Measurements from ENCODE around the gene ARHGAP26. TPM values are rescaled to one million over a fixed set of nuclear protein-coding genes. Genes with fewer than 3 reads are reported as not detected.

ARHGAP26 gene
- total RNA-seq, 1 experiment from 2014 or later: 34.5 TPM

GRCh38 chr5:143003328-143003636 lies 233.1 kb downstream of the ARHGAP26 start:
- Histone ChIP-seq H3K4me3 (replicated peaks in 1 of 2; ENCODE audit: low read depth in 1 of 2, low read length in 2 of 2) (no peak overlapping the region), H3K9me3 (ENCODE audit: control insufficient read depth in 1 of 2, insufficient read depth in 1 of 2, low read depth in 1 of 2, low read length in 2 of 2) (no peaks in the 10 kb centered on the region), H3K4me2 (ENCODE audit: low read length) (no peak overlapping the region), H3K27me3 (ENCODE audit: insufficient read depth, low read length) (no peaks in the 10 kb centered on the region), H3K36me3 (ENCODE audit: control insufficient read depth in 1 of 2, insufficient read depth in 2 of 2, low read length in 2 of 2) (no peaks in the 10 kb centered on the region), H4K20me1 (ENCODE audit: insufficient read depth) (no peaks in the 10 kb centered on the region), H2AFZ (ENCODE audit: low read depth, low read length, poor library complexity, severe bottlenecking) (no peak overlapping the region), H3K27ac (ENCODE audit: low read depth, low read length) (no peak overlapping the region), H3K79me2 (ENCODE audit: insufficient read depth, low read length) (no peaks in the 10 kb centered on the region), H3K4me1 (ENCODE audit: control insufficient read depth in 1 of 2, insufficient read depth in 2 of 2, low read length in 2 of 2) (peaks cover 6 to 9% of the 10 kb centered on the region in 2 experiments; a peak in 3 of 4 replicates), H3K9ac (ENCODE audit: low read length) (no peak overlapping the region), H3K9me2 (ENCODE audit: insufficient read depth) (no peaks in the 10 kb centered on the region)
- POLR2A ChIA-PET: no interaction called here
- DNase-seq (ENCODE audit: low read depth, low spot score) (no peak), ATAC-seq (no peak)
- TF ChIP-seq ZBTB33 (IDR thresholded peaks at IDR 0.05; ENCODE audit: extremely low read depth, insufficient replicate concordance, low read length): no peak
- no peak for TF ChIP-seq JUND (IDR thresholded peaks at IDR 0.05)
- no peak for TF ChIP-seq SIN3A (IDR thresholded peaks at IDR 0.05; ENCODE audit: low read depth)
- no peak for TF ChIP-seq MAX (IDR thresholded peaks at IDR 0.05)
- TF ChIP-seq ELF1 (IDR thresholded peaks at IDR 0.05; ENCODE audit: borderline replicate concordance, low read depth): no peak
- no peak for TF ChIP-seq SP1 (IDR thresholded peaks at IDR 0.05; ENCODE audit: low read depth)
- TF ChIP-seq ZFX (IDR thresholded peaks at IDR 0.05): no peak
- no peak for TF ChIP-seq SRF (IDR thresholded peaks at IDR 0.05; ENCODE audit: low read depth)
- CTCF ChIA-PET: interaction anchor here (0.7 to 1.3 kb wide), 5 partner anchors 9 to 824 kb away, joined by 3 to 9 read pairs (median 4); no protein-coding TSS in a partner anchor
- RAD21 ChIA-PET (ENCODE audit: low non-redundant PET in 1 of 2, low total read pairs in 2 of 2, uncharacterized antibody in 2 of 2, unreplicated experiment in 2 of 2): interaction anchor here in 1 of 2 experiments (1.3 kb wide), 1 partner anchor 400 kb away, joined by 3 read pairs; the partner anchor contains the start of gene NR3C1
- intact Hi-C loops (cut with micrococcal nuclease): loop anchor here (2.0 to 10.0 kb wide), 2 partner anchors 822 to 1182 kb away; no protein-coding TSS in a partner anchor
- BruUV-seq (replicated peaks): no TSS peak
